GM19239 (cell line): ENCODE data around the gene SNRPB.

Experiments
- DNase-seq: peaks from one replicate; pipeline ENCODE4 v3.0.0; 2011; ENCODE audit warnings: low spot score; ENCODE audit not compliant: insufficient read length
- FAIRE-seq: peaks from 2 replicates; lab custom pipeline; 2011; peaks lifted over from hg19 to GRCh38; lab: Jason Lieb, UNC

The SNRPB gene

DNA sequence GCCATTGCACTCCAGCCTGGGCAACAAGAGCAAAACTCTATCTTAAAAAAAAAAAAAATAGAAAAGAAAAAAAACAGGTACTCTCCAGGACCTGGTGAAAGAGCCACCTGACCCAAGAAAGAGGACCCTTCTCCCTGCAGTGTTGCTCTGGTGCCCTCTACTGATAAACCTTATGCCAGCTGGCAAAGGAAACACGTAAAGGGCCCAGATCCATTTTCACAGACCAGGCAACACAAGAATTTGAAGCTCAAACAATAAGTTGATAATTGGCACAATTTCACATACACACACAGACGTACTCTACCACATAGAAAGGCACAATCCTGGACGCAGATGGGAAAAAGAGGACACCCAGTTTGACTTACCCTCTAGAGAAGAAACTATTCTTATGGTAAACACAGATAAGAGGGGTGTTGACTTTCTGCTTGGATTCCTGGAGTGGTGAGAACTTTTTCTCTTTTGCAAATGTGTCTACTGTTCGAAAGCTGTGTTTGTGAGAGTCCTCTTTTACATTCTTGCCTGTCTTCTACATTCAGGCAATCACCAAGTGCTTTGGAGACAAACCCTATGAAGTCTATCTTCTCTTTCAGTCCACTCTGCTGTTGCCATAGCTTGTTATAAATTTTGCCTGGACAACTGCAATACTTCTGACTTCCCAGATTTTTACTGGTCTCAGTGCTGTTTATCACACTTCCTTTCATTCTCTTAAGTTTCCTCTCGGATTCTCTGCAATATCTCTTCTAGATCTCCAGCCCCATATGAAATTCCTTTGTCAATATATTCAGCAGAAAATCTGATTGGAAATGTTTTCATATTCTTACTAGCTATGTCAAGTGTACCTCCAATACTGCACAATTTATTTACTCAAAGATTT, 6.4 kb upstream of the SNRPB start:
- no peak for FAIRE-seq
- DNase-seq: no peak

DNA sequence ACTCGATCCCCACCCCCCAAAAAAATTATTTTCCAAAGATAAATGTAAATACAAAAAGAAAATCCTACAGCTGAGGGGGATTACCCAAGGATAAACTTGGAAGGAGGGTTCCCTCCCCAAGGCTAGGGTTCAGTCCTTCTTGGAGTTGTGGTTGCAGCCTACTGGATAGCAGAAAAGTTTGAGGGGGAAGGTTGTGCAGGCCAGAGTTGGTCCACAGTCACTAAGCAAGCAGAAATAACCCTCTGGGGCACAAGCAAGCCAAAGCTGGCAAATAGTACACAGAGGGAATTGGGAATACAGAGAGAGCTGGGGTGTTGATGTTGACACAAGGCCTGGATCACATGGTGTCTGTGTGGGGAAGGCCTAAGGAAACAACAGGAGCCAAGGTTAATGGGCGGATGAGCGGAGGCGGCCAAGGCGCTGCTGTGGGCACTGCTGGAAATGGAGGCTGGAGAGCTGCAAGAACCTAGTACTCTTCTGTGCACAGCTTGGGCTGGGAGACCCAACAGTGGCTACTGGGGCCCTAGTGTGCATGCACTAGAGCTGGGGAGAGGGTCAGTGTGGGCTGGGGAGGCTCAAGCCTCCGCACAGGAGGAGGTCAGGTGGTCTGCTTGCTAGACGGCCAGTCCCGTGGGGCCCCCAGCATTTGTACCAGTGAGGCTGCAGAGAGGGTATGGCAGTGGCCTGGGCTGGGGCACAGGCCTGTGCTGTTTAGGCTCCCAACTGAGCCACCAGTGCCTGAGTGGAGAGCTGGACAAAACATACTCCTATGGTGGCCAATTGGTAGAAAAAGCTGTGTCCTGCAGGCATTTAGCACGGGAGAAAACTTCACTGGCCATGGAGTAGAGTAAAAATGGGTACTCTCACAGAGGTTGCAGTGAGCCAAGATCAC, 5.5 kb upstream of the SNRPB start:
- DNase-seq: no peak
- no peak for FAIRE-seq

DNA sequence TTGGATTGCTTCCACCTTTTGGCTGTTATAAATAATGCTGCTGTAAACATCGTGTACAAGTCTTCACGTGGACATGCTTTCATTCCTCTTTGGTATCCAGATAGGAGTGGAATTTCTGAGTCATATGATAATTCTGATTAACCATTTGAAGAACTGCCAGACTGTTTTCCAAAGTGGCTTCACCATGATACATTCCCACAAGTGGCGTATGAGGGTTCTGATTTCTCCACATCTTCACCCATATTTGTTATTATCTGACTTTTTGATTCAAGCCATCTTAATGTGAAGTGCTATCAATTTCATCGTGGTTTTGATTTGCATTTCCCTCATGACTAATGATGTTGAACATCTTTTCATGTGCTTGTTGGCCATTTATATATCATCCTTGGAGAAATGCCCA, 2.9 kb upstream of the SNRPB start:
- FAIRE-seq: no peak
- no peak for DNase-seq

DNA sequence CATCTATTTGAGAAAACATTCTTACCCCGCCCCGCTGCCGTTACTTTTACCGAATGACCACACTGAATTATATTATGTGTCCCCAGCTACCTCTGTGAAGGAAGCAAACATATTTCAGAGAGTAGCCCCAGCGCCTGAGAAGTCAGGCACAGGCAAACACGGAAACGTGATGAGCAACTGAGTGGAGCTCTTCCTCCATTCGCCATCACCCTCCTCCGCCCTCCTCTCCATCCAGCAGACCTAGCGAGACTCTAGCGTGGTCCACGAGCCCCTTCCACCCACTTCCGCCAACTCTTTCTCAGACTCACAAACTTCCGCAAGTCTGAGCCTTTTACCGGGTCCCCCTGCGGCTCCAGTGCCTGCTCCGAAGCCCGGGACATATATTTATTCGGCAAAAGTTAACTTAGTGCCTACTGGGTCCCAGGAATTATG, 582 bp downstream of the SNRPB start:
- DNase-seq (peak; percentile 56), FAIRE-seq (peak; percentile 80)

DNA sequence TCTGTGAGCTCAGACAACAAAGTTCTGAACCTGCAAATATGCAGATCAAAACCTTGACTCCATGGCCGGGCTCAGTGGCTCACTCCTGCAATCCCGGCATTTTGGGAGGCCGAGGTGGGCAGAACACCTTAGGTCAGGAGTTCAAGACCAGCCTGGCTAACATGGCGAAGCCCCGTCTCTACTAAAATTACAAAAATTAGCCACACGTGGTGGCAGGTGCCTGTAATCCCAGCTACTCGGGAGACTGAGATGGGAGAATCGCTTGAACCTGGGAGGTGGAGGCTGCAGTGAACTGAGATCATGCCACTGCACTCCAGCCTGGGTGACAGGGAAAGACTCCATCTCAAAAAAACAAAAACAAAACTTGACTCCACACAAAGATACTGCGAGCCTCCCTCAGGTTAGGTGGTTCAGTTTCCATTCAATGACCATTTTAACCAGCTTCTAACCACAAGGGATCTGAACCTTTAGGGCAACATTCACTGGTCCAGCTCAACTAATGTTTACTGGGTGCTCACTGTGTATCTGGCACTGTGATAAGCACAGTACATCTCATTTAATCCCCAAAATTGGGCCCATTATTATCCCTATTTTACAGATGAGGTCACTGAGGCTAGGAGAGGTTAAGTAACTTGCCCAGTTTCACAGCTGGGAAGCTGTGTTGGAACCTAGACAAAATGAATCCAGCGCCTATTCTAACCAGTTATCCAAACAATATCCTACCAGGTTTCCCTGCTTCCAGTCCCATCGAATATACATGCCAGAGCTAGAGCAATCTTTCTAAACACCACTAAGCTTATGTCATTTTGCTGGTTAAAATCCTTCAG, 1.8 kb downstream of the SNRPB start:
- FAIRE-seq (peak; percentile 35), DNase-seq (no peak)

DNA sequence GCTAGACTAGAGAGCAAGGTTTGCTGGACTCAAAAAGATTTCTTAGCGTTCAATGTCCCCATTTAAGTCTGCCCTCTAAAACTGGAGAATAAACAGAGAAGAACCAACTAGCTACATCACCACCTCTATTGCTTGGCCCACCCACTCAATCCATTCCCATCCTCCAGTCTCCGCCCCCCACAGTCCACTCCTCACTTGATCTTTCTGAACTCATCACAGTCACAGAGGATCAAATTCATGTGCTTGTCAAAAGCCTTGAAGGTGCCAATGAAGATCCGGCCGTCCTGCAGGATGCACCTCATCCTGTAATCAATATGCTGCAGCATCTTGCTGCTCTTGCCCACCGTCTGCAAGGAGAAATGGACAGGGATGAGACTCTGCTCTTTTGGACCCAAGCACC, 3.2 kb downstream of the SNRPB start:
- FAIRE-seq (no peak), DNase-seq (no peak)

- DNase-seq (no peak), FAIRE-seq (no peak)
These were observed 5.5 kb downstream of the SNRPB start for GRCh38 chr20:2465100-2465499.

- DNase-seq: no peak
These were observed 6.8 kb downstream of the SNRPB start for GRCh38 chr20:2463616-2464365.

GRCh38 chr20:2462484-2462883, 8.1 kb downstream of the SNRPB start:
- FAIRE-seq (no peak), DNase-seq (no peak)

More at GRCh38 chr20:2463616-2464365, 6.8 kb downstream of the SNRPB start:
- FAIRE-seq: peak; percentile 18

- no peak for DNase-seq
- no peak for FAIRE-seq
These were observed 9.7 kb downstream of the SNRPB start for GRCh38 chr20:2460752-2461424.

- no peak for DNase-seq
- no peak for FAIRE-seq
These were observed 10.4 kb downstream of the SNRPB start for GRCh38 chr20:2459981-2460751.

DNA sequence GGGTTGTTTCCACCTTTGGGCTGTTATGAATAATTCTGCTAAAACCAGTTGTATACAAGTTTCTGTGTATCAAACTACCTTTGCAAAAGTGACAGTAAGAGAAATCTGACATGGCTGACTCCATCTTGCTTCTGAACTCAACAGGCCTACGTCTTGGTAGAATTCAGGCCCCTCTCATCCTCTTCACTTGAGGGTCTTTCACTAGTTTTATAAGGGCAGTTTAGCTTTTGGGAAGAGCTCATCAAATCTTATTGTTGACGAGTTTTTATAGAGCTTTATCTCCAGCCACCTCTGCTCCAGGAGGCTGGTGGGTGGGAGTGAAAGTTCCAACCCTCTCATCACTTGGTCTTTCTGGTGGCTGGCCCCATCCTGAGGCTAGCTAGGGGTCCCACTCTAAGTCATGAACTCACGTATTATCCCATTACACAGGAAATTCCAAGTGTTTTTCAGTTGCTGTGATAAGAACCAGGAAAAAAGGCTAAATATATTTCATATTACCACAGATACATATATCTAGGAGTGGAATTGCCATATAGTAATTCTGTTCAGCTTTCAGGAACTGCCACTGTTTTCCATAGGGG, 11.6 kb downstream of the SNRPB start:
- no peak for FAIRE-seq
- DNase-seq: no peak

GRCh38 chr20:2455771-2456497, 14.7 kb downstream of the SNRPB start:
- DNase-seq (no peak), FAIRE-seq (no peak)

DNA sequence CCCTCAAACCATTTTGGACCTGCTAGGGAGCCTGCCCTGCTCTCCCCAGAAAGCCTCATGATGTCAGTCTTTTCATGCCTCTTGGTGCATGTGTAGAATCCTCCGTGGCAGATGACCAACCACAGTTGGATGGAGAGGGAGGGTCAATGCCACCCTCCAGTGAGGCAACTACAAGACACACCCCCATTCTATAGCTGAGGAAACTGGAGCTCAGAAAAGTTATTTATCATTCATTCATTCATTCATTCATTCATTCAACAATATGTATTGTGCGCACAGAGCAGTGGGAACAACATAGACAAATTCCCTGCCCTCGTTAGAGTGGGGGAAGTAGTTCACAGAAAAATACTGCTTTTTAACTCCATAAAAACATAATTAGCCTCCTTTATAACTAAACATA, 16.8 kb downstream of the SNRPB start:
- FAIRE-seq (no peak), DNase-seq (no peak)

- peak; percentile 29 for DNase-seq
- FAIRE-seq: no peak
These were observed 18.5 kb downstream of the SNRPB start for GRCh38 chr20:2451939-2452732.

DNA sequence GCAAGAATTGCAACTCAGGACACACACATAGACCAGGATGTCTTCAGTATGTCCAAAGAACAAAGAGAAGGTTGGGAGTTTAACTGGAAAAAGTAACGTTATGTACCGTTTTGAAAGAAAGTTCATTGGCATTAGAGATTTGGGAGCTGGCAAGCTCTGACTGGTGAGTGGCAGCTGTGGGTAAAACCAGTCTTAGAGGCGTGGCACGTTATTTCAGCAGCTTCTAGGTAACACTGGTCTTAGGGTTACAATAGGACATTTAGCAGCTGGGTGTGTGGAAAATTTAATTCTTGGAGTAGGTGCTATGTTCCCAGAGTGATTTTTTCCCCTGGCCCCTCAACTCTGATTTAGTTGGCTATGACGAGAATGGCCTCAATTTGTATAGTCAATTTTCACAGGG, 19.2 kb downstream of the SNRPB start:
- DNase-seq (no peak), FAIRE-seq (no peak)

DNA sequence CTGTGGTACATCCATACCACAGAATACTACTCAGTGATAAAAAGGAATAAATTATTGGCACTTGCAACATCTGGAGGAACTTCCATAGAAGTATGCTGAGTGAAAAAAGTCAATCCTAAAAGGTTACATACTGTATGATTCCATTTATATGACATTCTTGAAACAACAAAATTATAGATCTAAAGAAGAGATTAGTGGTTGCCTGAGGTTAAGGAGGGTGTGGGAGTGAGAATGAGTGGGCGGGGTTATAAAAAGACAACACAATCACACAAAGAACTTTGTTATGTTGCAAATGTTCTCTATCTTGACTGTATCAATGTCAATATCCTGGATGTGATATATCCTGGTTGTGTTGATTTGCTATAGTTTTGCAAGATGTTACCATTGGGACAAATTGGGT, 21.2 kb downstream of the SNRPB start:
- FAIRE-seq: no peak
- DNase-seq: no peak
